ENCODE data around the gene NEK9. TPM values are rescaled to one million over a fixed set of nuclear protein-coding genes. Genes with fewer than 3 reads are reported as not detected.

The NEK9 gene
- total and polyA plus RNA-seq, 9 of the 15 experiments (the other 6 are each of a cell fraction or from before 2014, with no cell fraction given): 2.8 to 39.6 (median 19.8) TPM

DNA sequence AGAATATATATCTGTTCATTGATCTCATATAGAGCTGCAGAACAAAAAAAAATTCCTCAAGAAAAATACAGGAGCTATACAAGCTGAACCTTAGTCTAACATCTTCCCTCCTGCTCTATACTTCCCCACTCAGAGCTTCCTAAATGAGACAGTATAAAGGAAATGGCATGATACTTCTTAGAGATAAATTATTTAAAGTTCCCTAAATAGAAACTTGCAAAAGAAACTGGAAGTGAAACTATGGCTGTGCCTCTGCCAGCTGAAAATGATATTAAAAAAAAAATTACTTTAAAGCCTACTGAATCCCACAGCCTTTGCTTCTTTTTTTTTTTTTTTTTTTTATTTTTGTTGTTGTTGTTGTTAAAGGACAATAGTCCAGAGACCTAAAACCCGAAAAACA, 11.6 kb upstream of the NEK9 start:
- Histone ChIP-seq H3K27ac (ENCODE audit: extremely low read depth, low read depth, low read length) (no peak overlapping the region), H4K20me1 (replicated peaks; ENCODE audit: control insufficient read depth, insufficient read depth, low read length) (no peaks in the 10 kb centered on the region), H3K9ac (ENCODE audit: insufficient read depth in 1 of 2, low read depth in 2 of 2, low read length in 2 of 2) (no peak overlapping the region), H3K9me1 (ENCODE audit: control insufficient read depth, insufficient read depth, low read length) (no peaks in the 10 kb centered on the region), H3K36me3 (ENCODE audit: control insufficient read depth, insufficient read depth, low read length) (peaks cover 28% of the 10 kb centered on the region), H3K4me1 (replicated peaks in 1 of 2; ENCODE audit: control insufficient read depth in 2 of 2, insufficient read depth in 2 of 2, low read length in 2 of 2) (no peaks in the 10 kb centered on the region), H3K27me3 (ENCODE audit: control insufficient read depth in 2 of 2, insufficient read depth in 2 of 2, low read length in 2 of 2) (no peaks in the 10 kb centered on the region), H3K79me2 (ENCODE audit: control insufficient read depth, insufficient read depth, low read length) (peaks cover 11% of the 10 kb centered on the region; the same call in 2 of the 3 replicates), H3K4me2 (ENCODE audit: insufficient read depth, low read length) (no peak overlapping the region), H3K4me3 (no peak overlapping the region), H2AFZ (ENCODE audit: low read depth, low read length) (no peak overlapping the region), H3K9me3 (replicated peaks; ENCODE audit: control insufficient read depth, insufficient read depth, low read depth, low read length) (no peaks in the 10 kb centered on the region)
- no peak for FAIRE-seq
- DNase-seq (ENCODE audit: extremely low read depth in 1 of 4, low spot score in 3 of 4): no peak
- in situ Hi-C loops (cut with MboI) (loop anchor here (25.0 kb wide), 1 partner anchor 524 kb away; the partner anchor contains the start of genes ERG28 and TTLL5), intact Hi-C loops (cut with micrococcal nuclease) (no loop called here)
- no TSS peak for BruUV-seq (replicated peaks)
- WGBS (ENCODE audit: insufficient coverage, low coverage, missing lambda C conversion rate): 100% methylated on average over 1 of the region's 1 CpG
- no peak for ATAC-seq
- TF ChIP-seq NFIX (CRISPR knock-in tag; IDR thresholded peaks at IDR 0.05; ENCODE audit: low read depth) (no peak), NFE2L1 (tag; IDR thresholded peaks at IDR 0.05; ENCODE audit: borderline replicate concordance, low read depth) (no peak), STAG1 (CRISPR knock-in tag; IDR thresholded peaks at IDR 0.05; ENCODE audit: borderline replicate concordance) (no peak), ARID2 (IDR thresholded peaks at IDR 0.05) (no peak), E2F3 (CRISPR knock-in tag; IDR thresholded peaks at IDR 0.05) (no peak), ZBTB5 (IDR thresholded peaks at IDR 0.05) (no peak), ELF2 (CRISPR knock-in tag; IDR thresholded peaks at IDR 0.05) (no peak), UBTF (IDR thresholded peaks at IDR 0.05; ENCODE audit: borderline replicate concordance in 1 of 2, low read depth in 2 of 2, low read length in 2 of 2) (no peak), ZNF121 (CRISPR knock-in tag; conservative IDR thresholded peaks at IDR 0.05) (no peak), ILF3 (IDR thresholded peaks at IDR 0.05; ENCODE audit: borderline replicate concordance) (no peak)
- CTCF ChIA-PET (ENCODE audit: low intra/inter-chr PET ratio): no interaction called here
- POLR2A ChIA-PET: interaction anchor here (0.6 kb wide), 1 partner anchor 70 kb away, joined by 3 read pairs; no protein-coding TSS in a partner anchor
